Measurements from ENCODE around the gene SIK3.

The SIK3 gene

GRCh38 chr11:116866804-116867455, 231.3 kb downstream of the SIK3 start:
- no peak for DNase-seq (ENCODE audit: low spot score)

GRCh38 chr11:116865696-116866095, 232.5 kb downstream of the SIK3 start:
- no peak for DNase-seq (ENCODE audit: low spot score)

DNA sequence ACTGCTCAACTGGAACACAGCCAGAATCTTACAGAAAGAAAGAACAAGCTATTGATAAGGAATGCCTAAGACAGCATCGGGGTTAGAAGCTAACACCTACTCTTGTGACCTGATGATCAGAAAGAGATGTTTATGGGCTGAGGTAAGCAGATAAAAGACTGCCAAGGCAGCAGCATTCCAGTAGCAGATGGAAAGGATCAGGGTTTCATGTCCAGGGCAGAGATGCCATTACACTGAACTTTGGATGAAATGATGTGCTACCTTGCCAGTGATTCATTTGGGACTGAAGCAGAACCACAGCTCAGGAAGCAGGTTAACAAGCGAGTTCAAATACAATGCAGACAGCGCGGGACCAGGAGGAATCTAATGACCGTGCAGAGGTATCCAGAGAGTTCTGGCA, 233.7 kb downstream of the SIK3 start:
- DNase-seq (ENCODE audit: low spot score) = no peak

DNA sequence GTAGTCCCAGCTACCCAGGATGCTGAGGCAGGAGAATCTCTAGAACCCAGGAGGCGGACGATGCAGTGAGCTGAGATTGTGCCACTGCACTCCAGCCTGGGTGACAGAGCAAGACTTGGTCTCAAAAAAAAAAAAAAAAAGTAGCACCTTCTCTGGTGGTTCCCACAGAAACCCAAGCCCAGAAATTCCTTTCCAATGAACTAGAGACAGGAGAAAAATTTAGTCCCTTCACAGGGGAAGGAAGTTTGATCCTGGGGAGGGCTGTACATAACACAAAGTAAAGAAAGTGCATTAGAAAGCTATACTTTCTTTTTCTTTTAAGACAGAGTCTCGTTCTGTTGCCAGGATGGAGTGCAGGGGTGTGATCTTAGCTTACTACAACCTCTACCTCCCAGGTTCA, 235.3 kb downstream of the SIK3 start:
- no peak for DNase-seq (ENCODE audit: low spot score)

- no peak for DNase-seq (ENCODE audit: low spot score)
These were observed 236.0 kb downstream of the SIK3 start for GRCh38 chr11:116862185-116862584.

DNA sequence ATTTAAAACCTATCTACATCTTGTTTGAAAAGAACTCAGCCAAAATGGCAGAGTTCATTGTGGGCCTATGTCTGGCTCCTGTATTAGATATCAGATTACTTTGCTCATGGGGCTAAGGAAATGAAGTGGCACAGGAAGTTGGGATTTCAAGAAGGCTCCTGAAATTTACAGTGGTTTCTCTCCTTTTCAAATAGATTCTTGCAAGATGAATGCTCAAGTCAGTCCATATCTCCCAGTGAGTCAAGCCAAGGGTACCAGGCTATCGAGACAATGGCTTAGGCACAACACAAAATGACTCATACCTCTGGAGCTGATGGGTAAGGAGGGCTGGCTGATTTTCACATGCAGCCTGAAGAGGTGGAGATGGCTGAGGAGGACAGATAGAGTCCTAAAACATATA, 236.7 kb downstream of the SIK3 start:
- no peak for DNase-seq (ENCODE audit: low spot score)

- no peak for DNase-seq (ENCODE audit: low spot score)
These were observed 237.9 kb downstream of the SIK3 start for GRCh38 chr11:116860303-116860702.

DNA sequence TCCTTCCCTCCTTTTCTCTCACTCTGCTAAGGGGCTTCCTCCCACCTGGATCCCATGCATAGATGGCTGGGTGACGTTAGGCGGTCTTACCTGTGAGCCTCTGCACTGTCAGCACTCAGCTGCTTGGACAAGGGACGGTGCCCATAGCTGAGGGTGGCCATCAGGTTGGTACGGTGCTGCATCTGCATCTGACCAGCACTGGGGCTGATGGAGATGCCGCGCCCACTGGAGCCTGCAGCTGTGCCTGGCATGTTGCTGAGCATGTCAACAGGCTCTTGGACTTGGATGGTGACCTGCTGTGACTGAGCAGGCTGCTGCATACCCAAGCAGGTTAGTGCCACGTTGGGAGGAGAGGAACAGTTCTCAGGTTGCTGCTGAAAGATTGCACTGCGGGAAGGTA, 239.1 kb downstream of the SIK3 start:
- DNase-seq (ENCODE audit: low spot score) = no peak

GRCh38 chr11:116857936-116858335, 240.3 kb downstream of the SIK3 start:
- no peak for DNase-seq (ENCODE audit: low spot score)

DNA sequence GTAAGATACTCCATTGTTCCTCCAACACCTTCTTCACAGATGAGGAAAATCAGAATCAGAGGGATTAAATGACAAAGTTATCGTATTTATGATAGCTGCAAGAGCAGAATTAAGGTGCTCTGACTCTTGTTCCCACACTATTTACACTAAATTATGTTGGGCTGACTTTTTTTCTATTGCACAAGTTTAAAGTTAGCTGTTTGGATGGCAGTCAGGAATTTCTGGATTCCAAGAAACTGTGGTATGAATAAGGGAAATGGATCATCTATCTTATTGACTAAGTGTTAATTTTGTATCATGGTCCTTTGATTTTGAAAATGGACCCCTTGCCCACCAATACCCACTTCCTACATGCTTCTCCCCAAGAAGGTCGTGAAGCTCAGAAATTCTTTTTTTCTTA, 240.9 kb downstream of the SIK3 start:
- no peak for DNase-seq (ENCODE audit: low spot score)

- DNase-seq (ENCODE audit: low spot score) = no peak
These were observed 241.8 kb downstream of the SIK3 start for GRCh38 chr11:116856423-116856822.

- DNase-seq (ENCODE audit: low spot score) = peak; percentile 22
These were observed 242.8 kb downstream of the SIK3 start for GRCh38 chr11:116855413-116855812.

- peak; percentile 86 for DNase-seq (ENCODE audit: low spot score)
These were observed 244.7 kb downstream of the SIK3 start for GRCh38 chr11:116853461-116854073.

DNA sequence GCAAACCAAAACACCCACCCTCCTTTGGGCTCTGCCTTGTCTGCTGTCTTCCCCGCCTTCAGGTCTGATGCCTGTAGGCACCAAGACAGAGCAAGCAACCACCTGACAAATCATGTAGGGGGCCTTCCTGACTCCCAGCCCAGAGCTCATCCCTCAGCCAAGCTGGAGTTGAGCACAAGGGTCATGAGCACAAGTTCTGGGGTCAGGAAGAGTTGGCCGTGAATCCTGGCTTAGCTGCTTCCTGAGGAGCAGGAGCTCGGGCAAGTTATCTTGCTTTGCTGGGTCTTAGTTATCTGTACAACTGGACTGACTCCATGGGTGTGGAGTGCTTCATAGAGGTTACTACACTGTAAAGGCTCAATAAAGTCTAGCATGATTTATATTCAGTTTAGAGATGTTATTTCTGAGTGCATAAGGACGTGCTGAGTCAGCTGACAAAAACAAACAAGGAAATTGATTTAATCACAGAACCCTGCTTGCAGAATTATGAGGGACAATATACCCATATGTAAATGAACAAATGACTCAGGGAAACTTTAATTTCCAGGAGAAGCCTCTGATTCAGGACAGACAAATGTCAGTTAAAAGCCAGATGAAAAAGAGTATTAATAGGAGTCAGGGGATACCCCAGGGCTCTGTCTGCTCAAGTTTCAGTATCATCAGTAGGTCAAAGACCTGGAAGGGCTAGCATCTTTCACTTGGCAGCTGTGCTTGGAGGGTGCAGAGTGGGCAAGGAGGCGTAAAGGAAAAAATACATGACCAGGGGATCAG, 245.8 kb downstream of the SIK3 start:
- no peak for DNase-seq (ENCODE audit: low spot score)

- peak; percentile 66 for DNase-seq (ENCODE audit: low spot score)
These were observed 246.6 kb downstream of the SIK3 start for GRCh38 chr11:116851626-116852025.

- no peak for DNase-seq (ENCODE audit: low spot score)
These were observed 248.7 kb downstream of the SIK3 start for GRCh38 chr11:116849486-116849885.

GRCh38 chr11:116849060-116849459, 249.2 kb downstream of the SIK3 start:
- DNase-seq (ENCODE audit: low spot score) = no peak

GRCh38 chr11:116847612-116848011, 250.6 kb downstream of the SIK3 start:
- no peak for DNase-seq (ENCODE audit: low spot score)

- no peak for DNase-seq (ENCODE audit: low spot score)
These were observed 253.5 kb downstream of the SIK3 start for GRCh38 chr11:116844722-116845121.

- DNase-seq (ENCODE audit: low spot score) = no peak
These were observed 254.6 kb downstream of the SIK3 start for GRCh38 chr11:116843661-116844060.

GRCh38 chr11:116842909-116843308, 255.3 kb downstream of the SIK3 start:
- DNase-seq (ENCODE audit: low spot score) = no peak

DNA sequence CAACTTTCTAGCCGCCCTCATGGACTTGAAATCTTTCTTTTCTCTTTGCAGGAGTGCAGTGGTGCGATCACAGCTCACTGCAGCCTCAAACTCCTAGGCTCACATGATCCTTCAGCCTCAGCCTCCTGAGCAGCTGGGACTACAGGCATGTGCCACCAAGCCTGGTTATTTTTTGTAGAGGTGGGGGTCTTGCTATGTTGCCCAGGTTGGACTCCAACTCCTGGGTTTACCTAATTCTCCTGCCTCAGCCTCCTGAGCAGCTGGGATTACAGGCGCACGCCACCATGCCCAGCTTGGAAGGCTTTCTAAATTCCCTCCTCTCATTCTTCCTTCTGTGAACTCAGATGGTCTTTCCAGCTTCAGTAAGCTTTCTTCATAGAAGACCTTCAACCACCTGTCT, 256.1 kb downstream of the SIK3 start:
- DNase-seq (ENCODE audit: low spot score) = no peak

DNA sequence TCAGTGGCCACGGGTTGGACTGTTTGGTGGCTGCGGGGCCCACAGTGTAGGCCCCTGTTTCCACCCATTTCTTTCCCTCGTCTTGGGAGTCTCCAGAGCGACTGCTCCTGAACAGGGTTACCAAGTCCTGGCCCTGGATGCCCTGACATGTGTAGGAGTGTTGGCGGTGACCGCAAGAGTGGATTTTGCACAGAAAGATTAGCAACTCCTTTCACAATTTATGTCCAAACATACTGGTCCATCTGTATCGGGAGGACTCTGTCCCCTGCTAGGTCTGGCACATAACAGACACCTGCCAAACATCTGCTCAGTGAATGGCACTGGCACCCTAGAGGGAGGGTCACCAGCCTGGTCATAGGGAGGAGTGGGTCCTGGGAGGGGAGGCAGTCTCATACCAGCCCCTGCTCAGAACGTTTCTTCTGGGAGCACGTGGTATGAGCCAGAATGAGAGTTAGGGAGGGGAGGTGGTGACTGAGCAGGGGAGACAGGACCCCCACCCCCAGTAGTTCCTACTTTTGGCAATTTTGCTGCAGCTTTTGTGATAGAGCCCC, 257.4 kb downstream of the SIK3 start:
- DNase-seq (ENCODE audit: low spot score) = no peak
